Esophagus muscularis mucosa (tissue), 4 donors: Measurements from ENCODE around the gene BCL11A.

Experiments
- CTCF ChIP-seq, 3 experiments: fragments of 200-600 bp in 2 of 3; fragments of 450-650 bp in 1 of 3; sonication (generic) in 2 of 3; IDR thresholded peaks; one replicate each; pipeline ENCODE4 v1.5.1; 2017 to 2019; ENCODE audit warnings: antibody characterized with exemption in 3 of 3, mild to moderate bottlenecking in 2 of 3, moderate library complexity in 1 of 3
- EP300 ChIP-seq: sonication (generic); formaldehyde crosslinking; IDR thresholded peaks from one replicate; pipeline ENCODE4 v1.6.1; 2017; ENCODE audit warnings: antibody characterized with exemption
- POLR2A ChIP-seq: fragments of 450-650 bp; IDR thresholded peaks from one replicate; pipeline ENCODE4 v1.6.1; 2017; ENCODE audit warnings: antibody characterized with exemption, moderate library complexity, mild to moderate bottlenecking, low read depth
- POLR2AphosphoS5 ChIP-seq, 2 donors: sonication (generic); formaldehyde crosslinking; IDR thresholded peaks; one replicate each; pipeline ENCODE4 v1.6.1; 2017; ENCODE audit warnings: antibody characterized with exemption in 2 of 2

GRCh38 chr2:60493804-60494387 lies 59.6 kb downstream of the BCL11A start:
- TF ChIP-seq CTCF (IDR thresholded peaks at IDR 0.05) (no peak), EP300 (no peak), POLR2AphosphoS5 (IDR thresholded peaks at IDR 0.05) (no peak), POLR2A (no peak)
